ENCODE data around the gene CYP4X1. TPM values are rescaled to one million over a fixed set of nuclear protein-coding genes. Genes with fewer than 3 reads are reported as not detected.
"Not testable (repeated sequence)": the region's sequence is repeated elsewhere in the genome, so short reads cannot be mapped to it uniquely, and the experiment has no call there.

The CYP4X1 gene
- total RNA-seq, 1 donor from 2014 or later: 0.94 TPM

GRCh38 chr1:47059376-47059775 is 35.9 kb downstream of the CYP4X1 start:
- peaks cover 22% of the 10 kb centered on the region for H3K9me3 Mint-ChIP-seq
- no peak for TF ChIP-seq CTCF (IDR thresholded peaks at IDR 0.05; ENCODE audit: unreplicated experiment)
- no peak overlapping the region for H3K27ac Mint-ChIP-seq
- H3K4me1 Mint-ChIP-seq: no peaks in the 10 kb centered on the region
- peaks cover 35% of the 10 kb centered on the region for H3K27me3 Mint-ChIP-seq (ENCODE audit: low read depth)
- no peaks in the 10 kb centered on the region for H3K36me3 Mint-ChIP-seq
- DNase-seq (ENCODE audit: low spot score in 2 of 2, unreplicated experiment in 2 of 2): no peak
- no peak overlapping the region for H3K4me3 Mint-ChIP-seq

- H3K27ac Mint-ChIP-seq: no peak within 1 kb of the TSS
- no peaks in the 10 kb centered on the region for H3K4me1 Mint-ChIP-seq
- no peaks in the 10 kb centered on the region for H3K36me3 Mint-ChIP-seq
- no peak for DNase-seq (ENCODE audit: low spot score in 2 of 2, unreplicated experiment in 2 of 2)
- no peak for TF ChIP-seq CTCF (IDR thresholded peaks at IDR 0.05; ENCODE audit: unreplicated experiment)
- no peaks in the 10 kb centered on the region for H3K9me3 Mint-ChIP-seq
- peaks cover 64% of the 10 kb centered on the region for H3K27me3 Mint-ChIP-seq (ENCODE audit: low read depth)
- H3K4me3 Mint-ChIP-seq: no peak within 1 kb of the TSS
These were observed 43.7 kb downstream of the CYP4X1 start, which contains the start of gene CYP4Z1 for GRCh38 chr1:47067097-47067594. TSS of gene CYP4Z1 (plus strand) at chr1:47067231. CDS start at chr1:47067491, 260 bp downstream.

- H3K36me3 Mint-ChIP-seq; H3K4me3 Mint-ChIP-seq; H3K9me3 Mint-ChIP-seq; DNase-seq (ENCODE audit: low spot score in 2 of 2, unreplicated experiment in 2 of 2); H3K4me1 Mint-ChIP-seq; H3K27ac Mint-ChIP-seq: not testable (repeated sequence)
- peaks cover 54% of the 10 kb centered on the region for H3K27me3 Mint-ChIP-seq (ENCODE audit: low read depth)
These were observed 45.6 kb downstream of the CYP4X1 start for GRCh38 chr1:47069080-47069479.

DNA sequence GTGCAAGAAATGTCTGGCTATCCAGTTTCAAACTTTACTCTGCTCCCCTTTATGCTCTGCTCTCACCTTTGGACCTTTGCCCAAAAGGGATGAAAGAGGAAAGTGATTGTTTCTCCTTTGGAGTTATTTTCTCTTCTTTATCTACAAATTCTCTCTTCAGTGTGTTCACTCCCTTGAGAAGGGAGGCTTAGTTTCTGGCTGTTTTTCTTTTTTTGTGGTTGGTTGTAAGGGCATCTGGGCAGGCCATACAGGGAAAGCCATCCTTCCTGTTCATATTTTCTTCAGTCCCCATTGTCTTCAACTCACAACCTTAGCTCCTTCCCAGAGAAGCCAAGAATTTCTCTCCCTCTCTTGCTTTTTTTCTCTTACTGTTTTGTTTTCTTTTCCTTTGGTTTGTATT is 46.0 kb downstream of the CYP4X1 start:
- peaks cover 49% of the 10 kb centered on the region for H3K27me3 Mint-ChIP-seq (ENCODE audit: low read depth)
- H3K4me3 Mint-ChIP-seq: not testable (repeated sequence)

DNA sequence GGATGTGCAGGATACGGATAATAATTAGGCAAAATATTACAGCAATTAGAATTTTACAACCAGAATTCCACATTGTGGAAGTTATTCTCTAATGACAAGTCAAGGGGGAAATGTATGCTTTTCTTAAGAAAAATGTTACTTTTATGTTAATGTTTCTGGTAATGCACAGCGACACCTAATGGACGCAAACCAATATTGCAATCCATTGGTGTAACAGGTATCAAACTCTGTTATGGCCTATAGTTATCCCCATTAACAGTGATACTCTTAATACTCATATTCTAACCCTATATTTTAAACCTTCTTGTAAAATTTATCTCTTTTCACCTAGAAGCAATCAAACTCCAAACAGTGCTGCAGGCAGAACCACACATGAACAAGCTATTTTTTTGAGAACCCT is 65.9 kb downstream of the CYP4X1 start:
- not testable (repeated sequence) for DNase-seq (ENCODE audit: low spot score in 2 of 2, unreplicated experiment in 2 of 2); H3K9me3 Mint-ChIP-seq; H3K4me3 Mint-ChIP-seq; H3K27ac Mint-ChIP-seq; H3K36me3 Mint-ChIP-seq; H3K4me1 Mint-ChIP-seq
- H3K27me3 Mint-ChIP-seq (ENCODE audit: low read depth): peaks cover 15% of the 10 kb centered on the region
- peak; percentile 70 for TF ChIP-seq CTCF (IDR thresholded peaks at IDR 0.05; ENCODE audit: unreplicated experiment)

More for the DNA sequence above, 46.0 kb downstream of the CYP4X1 start:
- not testable (repeated sequence) for H3K36me3 Mint-ChIP-seq; H3K9me3 Mint-ChIP-seq; DNase-seq (ENCODE audit: low spot score in 2 of 2, unreplicated experiment in 2 of 2); H3K27ac Mint-ChIP-seq; H3K4me1 Mint-ChIP-seq

GRCh38 chr1:47091476-47091875 is 68.0 kb downstream of the CYP4X1 start:
- H3K4me3 Mint-ChIP-seq; H3K27ac Mint-ChIP-seq; H3K36me3 Mint-ChIP-seq; H3K9me3 Mint-ChIP-seq; H3K4me1 Mint-ChIP-seq; DNase-seq (ENCODE audit: low spot score in 2 of 2, unreplicated experiment in 2 of 2): not testable (repeated sequence)
- TF ChIP-seq CTCF (IDR thresholded peaks at IDR 0.05; ENCODE audit: unreplicated experiment): peak; percentile 19
- peaks cover 19% of the 10 kb centered on the region for H3K27me3 Mint-ChIP-seq (ENCODE audit: low read depth)

Other genes with a start within 250 kb of the CYP4X1 start
- 0.20 to 0.40 TPM (median 0.27 TPM) in 3 replicates for gene CYP4B1, start 224.6 kb upstream of the CYP4X1 start, total RNA-seq
- gene CYP4A11, start 82.2 kb upstream of the CYP4X1 start, total RNA-seq: not detected in 3 replicates
- not detected in 3 replicates for gene CYP4Z1, start 43.6 kb downstream of the CYP4X1 start, total RNA-seq
- not detected in 3 replicates for gene CYP4A22, start 113.8 kb downstream of the CYP4X1 start, total RNA-seq
- not detected in 3 replicates for gene PDZK1IP1, start 166.4 kb downstream of the CYP4X1 start, total RNA-seq
- gene TAL1, start 208.6 kb downstream of the CYP4X1 start, total RNA-seq: 0.09 to 0.24 TPM in 2 of 3 replicates, not detected in the other